AG20443 (cell line): ENCODE data around the gene RC3H1.

ENCODE experiments used
- DNase-seq: peaks from one replicate; pipeline ENCODE4 v3.0.0; 2012; ENCODE audit warnings: low spot score, mixed read lengths

The RC3H1 gene

GRCh38 chr1:173886746-173887611 lies 135.2 kb downstream of the RC3H1 start:
- DNase-seq = no peak

DNA sequence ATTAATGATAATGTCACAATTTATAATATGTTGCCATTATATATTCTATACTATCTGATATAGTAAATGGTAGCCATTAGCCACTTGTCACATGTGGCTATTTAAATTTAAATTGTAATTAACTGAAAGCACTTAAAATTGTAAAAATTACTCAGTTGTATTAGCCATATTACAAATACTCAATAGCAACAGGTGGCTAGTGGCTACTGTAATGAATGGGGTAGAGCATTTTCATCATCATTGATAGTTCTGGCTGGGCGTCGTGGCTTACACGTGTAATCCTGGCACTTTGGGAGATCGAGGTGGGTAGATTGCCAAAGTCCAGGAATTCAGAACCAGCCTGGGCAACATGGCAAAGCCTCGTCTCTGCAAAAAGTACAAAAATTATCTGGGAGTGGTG lies 137.5 kb downstream of the RC3H1 start:
- DNase-seq = no peak
